Measurements from ENCODE around the gene ZNF439. TPM values are rescaled to one million over a fixed set of nuclear protein-coding genes. Genes with fewer than 3 reads are reported as not detected.

ZNF439 gene
- total RNA-seq, 1 experiment from 2014 or later, result 6.2 TPM

DNA sequence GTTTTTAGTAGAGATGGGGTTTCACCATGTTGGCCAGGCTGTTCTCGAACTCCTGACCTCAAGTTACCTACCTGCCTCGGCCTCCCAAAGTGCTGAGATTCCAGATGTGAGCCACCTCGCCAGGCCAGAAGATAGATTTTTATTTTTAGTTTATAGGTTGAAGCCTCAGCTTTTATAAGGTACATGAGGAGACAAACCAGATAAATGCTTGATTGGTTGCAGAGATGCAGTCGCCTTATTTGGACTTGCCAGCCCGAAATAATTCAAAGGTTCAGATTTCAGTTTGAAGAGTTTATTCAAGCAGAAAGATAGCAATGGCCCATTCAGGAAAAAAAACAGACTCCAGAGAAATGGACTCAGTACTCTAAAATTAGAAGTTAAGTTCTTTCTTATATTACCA, 42.1 kb downstream of the ZNF439 start:
- no peak overlapping the region for H3K9ac ChIP-seq (ENCODE audit: low read length)
- H3K9me2 ChIP-seq (replicated peaks; ENCODE audit: low read length), result no peaks in the 10 kb centered on the region
- ATAC-seq, result no peak
- no peak overlapping the region for H3K27ac ChIP-seq (ENCODE audit: low read length)
- 0 out of 2 replicates have a peak, but pooled peaks cover 4% of the 10 kb centered on the region for H3K4me1 ChIP-seq (ENCODE audit: insufficient read depth, low read length)
- no peaks in the 10 kb centered on the region for H4K20me1 ChIP-seq (ENCODE audit: low read length)
- no peak overlapping the region for H3K4me2 ChIP-seq (ENCODE audit: low read length)
- no TSS peak for BruUV-seq (replicated peaks)
- no peak overlapping the region for H2AFZ ChIP-seq (ENCODE audit: low read length)
- H3F3A ChIP-seq (ENCODE audit: low read length, unreplicated experiment), result no peaks in the 10 kb centered on the region
- no peaks in the 10 kb centered on the region for H3K79me2 ChIP-seq (ENCODE audit: low read length)
- H3K9me3 ChIP-seq (ENCODE audit: low read length), result peaks cover 5% of the 10 kb centered on the region; the same call in 1 of the 2 replicates
- ChIA-PET POLR2A (ENCODE audit: unreplicated experiment) (interaction anchor here (0.7 kb wide), 1 partner anchor 125 kb away, joined by 8 read pairs; no protein-coding TSS in a partner anchor), CTCF (no interaction called here)
- no peaks in the 10 kb centered on the region for H3K27me3 ChIP-seq (ENCODE audit: low read length)
- no peak for DNase-seq
- intact Hi-C loops (cut with micrococcal nuclease), result no loop called here
- H3K36me3 ChIP-seq (ENCODE audit: low read depth, low read length), result no peaks in the 10 kb centered on the region; the same call in 1 of the 2 replicates
- no peak for TF ChIP-seq EZH2phosphoT487 (IDR thresholded peaks at IDR 0.05; ENCODE audit: borderline replicate concordance, low read length)
- TF ChIP-seq EZH2 (IDR thresholded peaks at IDR 0.05; ENCODE audit: low read length, unreplicated experiment), result no peak
- TF ChIP-seq, protein P1, sequence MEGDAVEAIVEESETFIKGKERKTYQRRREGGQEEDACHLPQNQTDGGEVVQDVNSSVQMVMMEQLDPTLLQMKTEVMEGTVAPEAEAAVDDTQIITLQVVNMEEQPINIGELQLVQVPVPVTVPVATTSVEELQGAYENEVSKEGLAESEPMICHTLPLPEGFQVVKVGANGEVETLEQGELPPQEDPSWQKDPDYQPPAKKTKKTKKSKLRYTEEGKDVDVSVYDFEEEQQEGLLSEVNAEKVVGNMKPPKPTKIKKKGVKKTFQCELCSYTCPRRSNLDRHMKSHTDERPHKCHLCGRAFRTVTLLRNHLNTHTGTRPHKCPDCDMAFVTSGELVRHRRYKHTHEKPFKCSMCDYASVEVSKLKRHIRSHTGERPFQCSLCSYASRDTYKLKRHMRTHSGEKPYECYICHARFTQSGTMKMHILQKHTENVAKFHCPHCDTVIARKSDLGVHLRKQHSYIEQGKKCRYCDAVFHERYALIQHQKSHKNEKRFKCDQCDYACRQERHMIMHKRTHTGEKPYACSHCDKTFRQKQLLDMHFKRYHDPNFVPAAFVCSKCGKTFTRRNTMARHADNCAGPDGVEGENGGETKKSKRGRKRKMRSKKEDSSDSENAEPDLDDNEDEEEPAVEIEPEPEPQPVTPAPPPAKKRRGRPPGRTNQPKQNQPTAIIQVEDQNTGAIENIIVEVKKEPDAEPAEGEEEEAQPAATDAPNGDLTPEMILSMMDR (conservative IDR thresholded peaks at IDR 0.05; ENCODE audit: low read depth, low read length), result no peak
- no peak overlapping the region for H3K4me3 ChIP-seq (ENCODE audit: low read length)

DNA sequence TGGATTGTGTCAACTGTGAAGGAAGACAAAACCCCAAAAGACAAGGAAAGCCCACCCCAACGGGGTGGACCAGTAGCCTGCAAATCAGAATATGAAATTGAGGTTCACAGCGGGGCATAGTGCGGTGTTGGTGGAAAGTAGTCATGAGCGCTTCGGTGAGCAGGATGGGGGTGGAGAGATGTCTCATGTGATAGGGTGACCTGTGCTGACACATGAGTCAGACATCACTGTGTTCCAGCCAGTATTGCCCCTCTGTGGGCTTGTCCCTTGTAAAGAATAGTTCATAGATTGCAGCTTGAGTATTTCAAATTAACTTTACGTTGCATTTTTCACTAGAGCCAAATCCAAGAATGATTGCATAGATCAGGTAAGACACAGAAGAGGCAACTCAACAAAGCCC, 46.3 kb downstream of the ZNF439 start:
- no peak overlapping the region for H3K4me3 ChIP-seq (ENCODE audit: low read length)
- H3K4me2 ChIP-seq (ENCODE audit: low read length), result no peak overlapping the region
- H3K9me3 ChIP-seq (ENCODE audit: low read length), result no peaks in the 10 kb centered on the region
- H3K9me2 ChIP-seq (replicated peaks; ENCODE audit: low read length), result no peaks in the 10 kb centered on the region
- TF ChIP-seq EZH2 (IDR thresholded peaks at IDR 0.05; ENCODE audit: low read length, unreplicated experiment) (no peak), EZH2phosphoT487 (IDR thresholded peaks at IDR 0.05; ENCODE audit: borderline replicate concordance, low read length) (no peak)
- TF ChIP-seq, protein P1 (conservative IDR thresholded peaks at IDR 0.05; ENCODE audit: low read depth, low read length), result no peak
- intact Hi-C loops (cut with micrococcal nuclease), result no loop called here
- H3K79me2 ChIP-seq (ENCODE audit: low read length), result no peaks in the 10 kb centered on the region
- BruUV-seq (replicated peaks), result no TSS peak
- DNase-seq (no peak), ATAC-seq (no peak)
- H3F3A ChIP-seq (ENCODE audit: low read length, unreplicated experiment), result no peaks in the 10 kb centered on the region
- no peaks in the 10 kb centered on the region for H4K20me1 ChIP-seq (ENCODE audit: low read length)
- H2AFZ ChIP-seq (ENCODE audit: low read length), result no peak overlapping the region
- no peak overlapping the region for H3K27ac ChIP-seq (ENCODE audit: low read length)
- no peaks in the 10 kb centered on the region for H3K27me3 ChIP-seq (ENCODE audit: low read length)
- POLR2A ChIA-PET (ENCODE audit: unreplicated experiment), result no interaction called here
- CTCF ChIA-PET, result no interaction called here
- H3K9ac ChIP-seq (ENCODE audit: low read length), result no peak overlapping the region
- H3K4me1 ChIP-seq (ENCODE audit: insufficient read depth, low read length), result no peaks in the 10 kb centered on the region
- H3K36me3 ChIP-seq (ENCODE audit: low read depth, low read length), result no peaks in the 10 kb centered on the region; the same call in 1 of the 2 replicates

DNA sequence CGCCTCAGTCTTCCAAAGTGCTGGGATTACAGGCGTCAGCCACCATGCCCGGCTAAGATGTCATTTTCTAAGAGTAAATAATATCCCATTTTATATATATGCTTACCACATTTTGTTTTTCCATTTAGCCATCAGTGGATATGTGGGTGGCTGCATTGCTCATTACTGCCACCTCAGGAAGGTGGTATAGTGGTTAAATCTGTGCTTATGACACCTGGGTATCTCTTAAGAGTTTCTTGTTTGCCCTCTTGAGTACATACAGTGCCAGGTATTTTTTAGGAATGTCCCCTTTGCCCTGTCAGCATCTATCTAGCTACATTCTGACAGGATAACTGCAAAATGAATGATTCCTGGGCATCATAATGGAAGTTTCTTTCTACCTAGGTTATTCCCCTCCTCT, 53.7 kb downstream of the ZNF439 start:
- H3K9me2 ChIP-seq (replicated peaks; ENCODE audit: low read length), result no peaks in the 10 kb centered on the region
- no peak overlapping the region for H3K4me2 ChIP-seq (ENCODE audit: low read length)
- DNase-seq (no peak), ATAC-seq (no peak)
- BruUV-seq (replicated peaks), result no TSS peak
- H3K4me1 ChIP-seq (ENCODE audit: insufficient read depth, low read length), result no peaks in the 10 kb centered on the region
- no peaks in the 10 kb centered on the region for H3K79me2 ChIP-seq (ENCODE audit: low read length)
- intact Hi-C loops (cut with micrococcal nuclease), result no loop called here
- peaks cover 33% of the 10 kb centered on the region for H3K36me3 ChIP-seq (ENCODE audit: low read depth, low read length)
- H3K27ac ChIP-seq (ENCODE audit: low read length), result no peak overlapping the region
- no peak overlapping the region for H3K4me3 ChIP-seq (ENCODE audit: low read length)
- TF ChIP-seq EZH2 (IDR thresholded peaks at IDR 0.05; ENCODE audit: low read length, unreplicated experiment), result no peak
- TF ChIP-seq, protein P1 (conservative IDR thresholded peaks at IDR 0.05; ENCODE audit: low read depth, low read length), result no peak; the same call in 1 of the 2 replicates
- TF ChIP-seq EZH2phosphoT487 (IDR thresholded peaks at IDR 0.05; ENCODE audit: borderline replicate concordance, low read length), result no peak
- H3K9me3 ChIP-seq (ENCODE audit: low read length), result peaks cover 31% of the 10 kb centered on the region
- ChIA-PET CTCF (no interaction called here), POLR2A (ENCODE audit: unreplicated experiment) (no interaction called here)
- no peak overlapping the region for H3K9ac ChIP-seq (ENCODE audit: low read length)
- no peaks in the 10 kb centered on the region for H4K20me1 ChIP-seq (ENCODE audit: low read length)
- no peaks in the 10 kb centered on the region for H3F3A ChIP-seq (ENCODE audit: low read length, unreplicated experiment)
- no peaks in the 10 kb centered on the region for H3K27me3 ChIP-seq (ENCODE audit: low read length)
- no peak overlapping the region for H2AFZ ChIP-seq (ENCODE audit: low read length)
